WI38 (cell line): ENCODE data around the gene AFF3.

Experiments
- H3K4me3 ChIP-seq: 2 replicates; pipeline ENCODE4 v1.5.1; 2011; ENCODE audit warnings: low read depth, mild to moderate bottlenecking, control low read depth, low read length
- TF ChIP-seq, protein P1 (sequence below): IDR thresholded peaks from 2 replicates; pipeline ENCODE4 v1.5.1; 2012; ENCODE audit warnings: low read depth, mild to moderate bottlenecking, control low read depth, low read length

AFF3 gene

DNA sequence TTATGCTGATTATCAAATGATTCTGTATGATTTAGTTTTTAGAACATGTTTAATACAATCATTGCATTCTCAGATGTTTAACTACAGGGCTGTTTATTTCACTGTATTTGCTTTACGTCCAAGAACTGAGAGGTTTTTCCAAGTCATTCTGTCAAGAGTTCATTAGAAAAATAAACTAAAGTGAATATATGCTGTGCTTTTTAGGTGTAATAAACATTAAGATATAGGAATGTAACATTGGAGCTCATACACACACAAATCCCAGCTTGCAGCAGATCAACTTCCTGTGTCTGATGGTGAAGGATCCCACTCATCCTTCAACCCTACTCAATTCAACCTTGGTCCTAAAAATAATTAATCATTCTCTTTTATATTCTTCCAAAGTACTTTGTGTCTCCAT, 285.0 kb downstream of the AFF3 start:
- H3K4me3 ChIP-seq = no peak overlapping the region
- TF ChIP-seq, protein P1, sequence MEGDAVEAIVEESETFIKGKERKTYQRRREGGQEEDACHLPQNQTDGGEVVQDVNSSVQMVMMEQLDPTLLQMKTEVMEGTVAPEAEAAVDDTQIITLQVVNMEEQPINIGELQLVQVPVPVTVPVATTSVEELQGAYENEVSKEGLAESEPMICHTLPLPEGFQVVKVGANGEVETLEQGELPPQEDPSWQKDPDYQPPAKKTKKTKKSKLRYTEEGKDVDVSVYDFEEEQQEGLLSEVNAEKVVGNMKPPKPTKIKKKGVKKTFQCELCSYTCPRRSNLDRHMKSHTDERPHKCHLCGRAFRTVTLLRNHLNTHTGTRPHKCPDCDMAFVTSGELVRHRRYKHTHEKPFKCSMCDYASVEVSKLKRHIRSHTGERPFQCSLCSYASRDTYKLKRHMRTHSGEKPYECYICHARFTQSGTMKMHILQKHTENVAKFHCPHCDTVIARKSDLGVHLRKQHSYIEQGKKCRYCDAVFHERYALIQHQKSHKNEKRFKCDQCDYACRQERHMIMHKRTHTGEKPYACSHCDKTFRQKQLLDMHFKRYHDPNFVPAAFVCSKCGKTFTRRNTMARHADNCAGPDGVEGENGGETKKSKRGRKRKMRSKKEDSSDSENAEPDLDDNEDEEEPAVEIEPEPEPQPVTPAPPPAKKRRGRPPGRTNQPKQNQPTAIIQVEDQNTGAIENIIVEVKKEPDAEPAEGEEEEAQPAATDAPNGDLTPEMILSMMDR = no peak

GRCh38 chr2:99856119-99856518, 286.3 kb downstream of the AFF3 start:
- TF ChIP-seq, protein P1 = no peak
- H3K4me3 ChIP-seq = no peak overlapping the region

GRCh38 chr2:99854236-99854852, 288.0 kb downstream of the AFF3 start:
- H3K4me3 ChIP-seq = no peak overlapping the region
- TF ChIP-seq, protein P1 = no peak

DNA sequence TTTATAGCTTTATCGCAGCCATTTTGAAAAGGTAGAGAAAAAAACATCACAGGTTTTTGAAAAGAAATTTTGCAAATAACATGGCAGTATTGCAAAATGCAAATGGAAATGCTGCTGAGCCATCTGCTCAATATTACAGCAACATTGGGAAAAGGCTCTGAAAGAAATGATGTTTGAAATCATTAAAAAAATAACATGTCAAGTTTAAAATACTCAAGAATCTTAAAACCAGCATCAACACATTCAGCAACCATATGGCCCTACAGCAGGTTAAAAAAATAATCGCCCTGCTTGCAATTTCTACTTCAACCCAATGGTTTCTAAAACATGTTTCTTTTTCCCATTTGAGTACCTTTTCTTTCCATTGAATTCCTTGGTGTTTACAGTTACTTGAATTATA, 289.4 kb downstream of the AFF3 start:
- TF ChIP-seq, protein P1 = no peak
- no peak overlapping the region for H3K4me3 ChIP-seq

GRCh38 chr2:99852376-99852934, 289.9 kb downstream of the AFF3 start:
- TF ChIP-seq, protein P1 = no peak
- H3K4me3 ChIP-seq = no peak overlapping the region

- H3K4me3 ChIP-seq = no peak overlapping the region
- TF ChIP-seq, protein P1 = no peak
Observed at GRCh38 chr2:99851811-99852210, 290.6 kb downstream of the AFF3 start.

- H3K4me3 ChIP-seq = no peak overlapping the region
- TF ChIP-seq, protein P1 = no peak
Observed at GRCh38 chr2:99851089-99851488, 291.3 kb downstream of the AFF3 start.
